RWPE1 (cell line): ENCODE measurements around the gene AKAP12.

Experiments used
- CTCF ChIA-PET: fragments of 350-600 bp; sonication (Branson Sonifier 250); formaldehyde crosslinking; extraction: SDS; loops from one replicate; lab custom pipeline; 2021; lab: Yijun Ruan, JAX
- POLR2A ChIA-PET: fragments of 400-600 bp; formaldehyde crosslinking; extraction: SDS; loops from one replicate; lab custom pipeline; 2020; ENCODE audit warnings: antibody characterized with exemption; ENCODE audit not compliant: low non-redundant PET; lab: Yijun Ruan, JAX
- DNase-seq: peaks from one replicate; pipeline ENCODE4 v3.0.0; 2012; ENCODE audit warnings: low spot score
- H3K27ac ChIP-seq: fragments of 450-650 bp; 2 replicates; pipeline ENCODE4 v1.5.1; 2017
- CTCF ChIP-seq: fragments of 450-650 bp; conservative IDR thresholded peaks from 2 replicates; pipeline ENCODE4 v1.5.1; 2017; ENCODE audit warnings: low read depth, mild to moderate bottlenecking

The AKAP12 gene

DNA sequence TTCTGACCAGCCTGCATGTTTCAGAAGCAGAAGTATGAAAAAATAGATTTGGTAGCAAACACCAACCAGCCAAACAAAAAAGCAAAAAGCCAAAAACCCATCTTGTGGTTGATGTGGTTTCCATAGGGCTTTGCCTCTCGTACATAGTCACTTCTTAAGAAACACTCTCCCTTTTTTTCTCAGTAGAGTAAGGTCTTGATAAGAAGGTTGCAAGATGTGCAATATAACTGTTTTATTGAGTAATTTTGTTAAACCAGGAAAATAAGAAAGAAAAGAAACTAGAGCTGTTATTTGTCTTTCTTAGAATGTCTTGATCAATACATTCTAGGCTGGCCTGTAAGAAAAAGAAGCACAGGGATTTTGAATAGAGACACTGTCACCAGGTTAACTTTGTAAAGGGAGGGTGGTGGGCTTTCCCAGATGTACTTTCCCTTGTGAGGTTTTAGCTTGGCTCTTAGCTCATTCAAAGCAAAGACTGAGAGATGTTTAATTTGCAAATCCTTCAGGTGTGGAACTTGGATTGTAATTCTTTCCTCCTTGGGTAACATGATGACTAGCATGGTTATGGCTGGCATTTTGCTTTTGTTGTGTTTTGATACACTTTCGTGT is 49.7 kb downstream of the AKAP12 start:
- CTCF ChIA-PET, result interaction anchor here (0.6 to 1.1 kb wide), 2 partner anchors 34 to 128 kb away, joined by 4 to 6 read pairs; no protein-coding TSS in a partner anchor
- POLR2A ChIA-PET, result no interaction called here
- H3K27ac ChIP-seq, result no peak overlapping the region
- TF ChIP-seq CTCF, result no peak
- no peak for DNase-seq

DNA sequence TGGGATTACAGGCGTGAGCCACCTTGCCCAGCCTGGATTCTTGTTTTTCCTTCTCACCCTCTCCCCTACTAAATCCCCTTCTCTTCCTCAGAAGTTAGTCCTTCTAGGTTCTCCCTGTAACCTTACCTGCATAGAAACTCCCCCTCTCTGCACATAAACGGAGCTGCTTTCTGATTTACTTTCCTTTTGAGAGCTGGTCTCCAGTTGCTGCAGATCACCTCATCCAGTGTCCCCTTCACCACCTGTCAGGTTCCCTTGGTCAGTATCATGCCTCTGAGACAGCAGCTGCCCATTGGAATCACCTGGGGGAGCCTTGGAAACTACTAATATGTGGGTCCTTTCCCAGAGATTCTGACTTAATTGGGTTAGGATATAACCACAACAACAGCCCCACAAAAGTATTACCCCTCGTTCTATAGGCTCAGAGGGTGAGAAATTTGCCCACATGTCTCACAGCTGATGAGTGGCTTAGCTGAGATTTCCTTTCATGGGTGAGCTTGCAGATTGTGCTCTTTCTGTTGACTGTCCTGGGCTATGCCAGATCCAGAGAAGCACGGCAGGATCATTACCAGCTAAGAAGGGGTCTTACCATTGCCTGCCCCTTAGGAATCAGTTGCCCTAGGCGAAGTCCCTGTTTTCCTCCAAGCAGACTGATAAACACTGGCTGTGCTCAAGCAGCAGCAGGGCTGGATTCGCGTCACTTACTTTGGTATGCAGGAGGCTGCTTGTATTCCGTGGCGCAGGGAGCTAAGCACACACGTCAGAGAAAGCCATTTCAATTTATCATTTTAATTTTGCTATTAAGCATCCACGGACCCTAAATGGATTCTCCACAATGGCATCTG is 51.3 kb downstream of the AKAP12 start:
- ChIA-PET POLR2A (interaction anchor here (0.7 kb wide), 1 partner anchor 10 kb away, joined by 3 read pairs; no protein-coding TSS in a partner anchor), CTCF (no interaction called here)
- TF ChIP-seq CTCF, result no peak
- DNase-seq, result no peak
- H3K27ac ChIP-seq, result no peak overlapping the region

DNA sequence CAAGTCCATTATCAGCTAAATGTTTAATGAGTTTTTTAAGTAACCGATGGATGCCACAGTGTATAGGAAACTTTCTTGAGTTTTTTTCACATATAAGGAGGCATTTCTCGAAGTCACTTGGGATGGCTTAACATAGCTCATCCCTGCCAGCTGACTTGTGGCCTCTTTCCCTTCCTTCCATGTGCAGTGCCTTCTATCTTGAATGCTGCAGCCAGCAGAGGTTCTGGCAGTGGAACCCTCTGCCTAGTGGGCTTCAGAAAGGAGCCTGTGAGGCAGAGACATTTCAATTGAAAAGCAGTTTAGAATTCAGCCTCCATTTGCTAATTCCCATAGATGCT is 51.9 kb downstream of the AKAP12 start:
- POLR2A ChIA-PET, result interaction anchor here (0.7 kb wide), 1 partner anchor 9 kb away, joined by 3 read pairs; no protein-coding TSS in a partner anchor
- CTCF ChIA-PET, result no interaction called here
- no peak for TF ChIP-seq CTCF
- H3K27ac ChIP-seq, result no peak overlapping the region
- DNase-seq, result no peak

DNA sequence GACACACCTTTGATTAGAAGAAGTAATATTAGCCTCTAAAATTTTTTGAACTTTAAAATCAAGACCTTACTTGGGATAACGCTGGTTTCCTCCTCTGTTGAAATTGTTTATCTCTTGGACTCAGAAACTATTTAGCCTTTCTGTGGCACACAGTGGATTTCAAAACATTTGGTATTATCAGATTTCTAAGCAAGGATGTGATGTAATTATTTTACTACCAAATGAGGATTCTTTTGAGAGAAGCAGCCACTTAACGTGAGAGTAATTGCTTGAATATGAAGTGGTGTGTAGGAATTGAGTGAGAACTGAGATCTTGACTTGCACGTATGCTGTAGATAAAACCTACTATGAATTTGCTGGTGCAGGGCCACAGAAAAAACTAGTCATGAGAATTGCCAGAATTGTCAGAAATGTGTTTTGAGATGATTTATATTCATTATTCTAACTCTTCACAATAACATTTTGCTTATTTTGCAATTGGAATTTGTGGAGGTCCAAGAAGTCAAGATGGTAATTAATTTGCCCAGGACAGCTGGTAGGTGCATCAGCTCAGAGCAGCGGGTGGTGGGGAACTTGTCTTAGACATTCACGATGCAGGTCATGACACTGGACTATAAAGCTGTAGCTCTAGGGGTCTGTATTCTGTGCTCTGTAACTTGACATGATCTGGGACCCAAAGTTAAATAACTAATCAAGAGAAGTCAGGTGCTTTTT is 53.4 kb downstream of the AKAP12 start:
- H3K27ac ChIP-seq, result no peak overlapping the region
- CTCF ChIA-PET, result interaction anchor here (0.7 to 0.9 kb wide), 2 partner anchors 31 to 401 kb away, joined by 3 to 5 read pairs; no protein-coding TSS in a partner anchor
- POLR2A ChIA-PET, result no interaction called here
- TF ChIP-seq CTCF, result no peak
- DNase-seq, result no peak

- ChIA-PET POLR2A (no interaction called here), CTCF (interaction anchor here (0.6 to 0.7 kb wide), 2 partner anchors 326 to 401 kb away, joined by 3 to 5 read pairs; no protein-coding TSS in a partner anchor)
- DNase-seq, result no peak
- H3K27ac ChIP-seq, result no peak overlapping the region
- TF ChIP-seq CTCF, result no peak
Observed at GRCh38 chr6:151293688-151294016, 53.9 kb downstream of the AKAP12 start.

DNA sequence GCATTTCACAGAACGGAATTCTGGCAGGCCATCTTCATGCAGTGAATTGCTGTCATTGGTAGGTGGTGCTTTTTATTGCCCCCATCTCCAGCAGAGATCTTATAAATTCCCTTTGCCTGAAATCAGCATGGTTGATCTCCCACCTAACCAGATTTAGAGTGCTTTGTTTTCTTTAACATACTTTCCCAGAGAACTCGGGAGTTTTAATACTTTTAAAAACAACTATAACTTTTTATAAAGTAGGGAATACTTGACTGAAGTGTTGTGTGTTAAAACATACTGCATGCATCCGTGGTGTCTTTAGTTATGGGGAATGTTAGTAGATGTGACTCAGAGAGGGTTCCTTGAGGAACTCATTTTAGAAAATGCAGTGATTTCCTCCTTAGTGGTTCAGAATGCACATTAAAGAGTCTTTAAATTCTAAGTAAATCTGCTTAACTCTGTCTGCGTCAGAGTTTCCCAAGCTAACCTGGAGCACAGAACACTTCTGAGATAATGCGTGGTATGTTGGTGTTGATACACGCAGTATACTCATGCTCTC is 54.9 kb downstream of the AKAP12 start:
- ChIA-PET POLR2A (no interaction called here), CTCF (interaction anchor here (0.6 kb wide), 1 partner anchor 327 kb away, joined by 3 read pairs; no protein-coding TSS in a partner anchor)
- H3K27ac ChIP-seq, result no peak overlapping the region
- no peak for TF ChIP-seq CTCF
- DNase-seq, result no peak
